ENCODE measurements around the gene SIGLEC5.

The SIGLEC5 gene

GRCh38 chr19:51587264-51588191 lies 42.7 kb downstream of the SIGLEC5 start:
- no peak for DNase-seq

- no peak for DNase-seq
Observed at GRCh38 chr19:51586799-51587198, 43.4 kb downstream of the SIGLEC5 start.

- DNase-seq: no peak
Observed at GRCh38 chr19:51586103-51586728, 44.0 kb downstream of the SIGLEC5 start.

- DNase-seq: no peak
Observed at GRCh38 chr19:51576850-51577249, 53.4 kb downstream of the SIGLEC5 start.

- peak; percentile 28 for DNase-seq
Observed at GRCh38 chr19:51573331-51573730, 56.9 kb downstream of the SIGLEC5 start.

- no peak for DNase-seq
Observed at GRCh38 chr19:51572908-51573307, 57.3 kb downstream of the SIGLEC5 start.

- DNase-seq: peak; percentile 96
Observed at GRCh38 chr19:51572410-51572809, 57.8 kb downstream of the SIGLEC5 start.

GRCh38 chr19:51571599-51571998 lies 58.6 kb downstream of the SIGLEC5 start:
- peak; percentile 64 for DNase-seq

GRCh38 chr19:51570962-51571575 lies 59.1 kb downstream of the SIGLEC5 start, which contains the start of gene ZNF175:
TSS of gene ZNF175 (plus strand) at chr19:51571283. CDS start at chr19:51573330, 2,047 bp downstream.
- DNase-seq: peak; percentile 99

GRCh38 chr19:51568456-51568855 lies 61.7 kb downstream of the SIGLEC5 start:
- peak; percentile 50 for DNase-seq

- no peak for DNase-seq
Observed at GRCh38 chr19:51567583-51567982, 62.6 kb downstream of the SIGLEC5 start.

GRCh38 chr19:51566489-51567100 lies 63.6 kb downstream of the SIGLEC5 start:
- peak; percentile 87 for DNase-seq

- DNase-seq: peak; percentile 97
Observed at GRCh38 chr19:51565583-51565982, 64.6 kb downstream of the SIGLEC5 start.

- DNase-seq: peak; percentile 90
Observed at GRCh38 chr19:51564791-51565190, 65.4 kb downstream of the SIGLEC5 start.

Data from OCI-M1 (cell line).